Right atrium auricular region (tissue), 2 donors: ENCODE measurements around the gene GALK1. TPM values are rescaled to one million over a fixed set of nuclear protein-coding genes. Genes with fewer than 3 reads are reported as not detected.

Experiments used
- DNase-seq: peaks from one replicate; pipeline ENCODE4 v3.0.0-alpha.2; 2019; ENCODE audit warnings: low spot score
- H3K27ac ChIP-seq, 2 donors: fragments of 200-600 bp; sonication (generic); 1 replicate in 1 of 2; 2 replicates in 1 of 2; pipeline ENCODE4 v1.5.1; 2016 to 2019
- H3K27me3 ChIP-seq, 2 donors: fragments of 200-600 bp; sonication (generic); one replicate each; pipeline versions ENCODE4 v1.5.1 to v1.6.0; 2017 to 2019
- H3K36me3 ChIP-seq: fragments of 200-600 bp; sonication (generic); one replicate; pipeline ENCODE4 v1.5.1; 2016
- H3K4me1 ChIP-seq, 2 donors: fragments of 200-600 bp; sonication (generic); one replicate each; pipeline versions ENCODE4 v1.5.1 to v1.6.0; 2017 to 2019
- H3K4me3 ChIP-seq, 2 donors: fragments of 200-600 bp; sonication (generic); 1 replicate in 1 of 2; 2 replicates in 1 of 2; pipeline ENCODE4 v1.5.1; 2017 to 2019; ENCODE audit warnings: mild to moderate bottlenecking in 1 of 2, moderate library complexity in 1 of 2
- H3K9me3 ChIP-seq, 2 donors: fragments of 200-600 bp; sonication (generic); one replicate each; pipeline ENCODE4 v1.5.1; 2019
- total RNA-seq, 2 donors: library from RNA; depleted of rRNA; stranded (reverse); fragments of >200 nt; gene quantifications; one replicate each; pipeline ENCODE4 v1.1.0, GENCODE V29; 2016
- TF ChIP-seq, protein P1 (sequence below), 2 donors: fragments of 200-600 bp; sonication (generic); IDR thresholded peaks; one replicate each; pipeline ENCODE4 v1.5.1; 2019; ENCODE audit warnings: antibody characterized with exemption in 2 of 2

The GALK1 gene
- total RNA-seq, 2 donors from 2014 or later = 19.6 to 21.0 TPM

DNA sequence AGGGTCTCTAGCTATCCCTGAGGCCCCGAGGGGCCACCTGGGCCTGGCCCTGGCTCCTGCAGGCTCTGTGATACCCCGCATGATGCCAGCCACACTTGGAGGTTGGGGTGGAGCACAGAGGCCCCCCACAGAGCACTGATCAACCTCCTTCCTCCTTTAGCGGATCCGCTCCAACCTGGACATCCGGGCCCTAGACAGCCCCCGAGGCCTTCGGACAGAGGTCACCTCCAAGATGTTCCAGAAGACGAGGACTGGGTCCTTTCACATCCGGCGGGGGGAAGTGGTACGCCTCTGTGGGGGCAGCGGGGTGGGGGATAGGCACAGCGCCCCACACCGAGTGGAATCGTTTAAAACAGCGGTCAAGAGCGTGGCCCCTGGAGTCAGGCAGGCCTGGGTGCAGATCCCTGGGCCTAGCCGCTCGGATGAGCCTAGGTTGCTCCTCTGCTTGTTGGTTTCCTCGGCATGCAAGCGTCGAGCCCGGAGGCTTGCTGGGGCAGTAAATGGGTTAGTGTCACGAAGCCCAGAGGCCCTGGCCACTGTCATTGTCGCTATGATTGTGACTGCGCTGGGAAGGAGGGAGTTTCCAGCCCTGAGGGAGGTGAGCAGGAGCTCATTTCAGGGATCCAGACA lies 33.8 kb downstream of the GALK1 start:
- H3K4me1 ChIP-seq = no peaks in the 10 kb centered on the region
- H3K27me3 ChIP-seq = no peaks in the 10 kb centered on the region
- DNase-seq = no peak
- no peak overlapping the region for H3K4me3 ChIP-seq
- H3K9me3 ChIP-seq = no peaks in the 10 kb centered on the region
- H3K36me3 ChIP-seq = no peaks in the 10 kb centered on the region
- TF ChIP-seq, protein P1, sequence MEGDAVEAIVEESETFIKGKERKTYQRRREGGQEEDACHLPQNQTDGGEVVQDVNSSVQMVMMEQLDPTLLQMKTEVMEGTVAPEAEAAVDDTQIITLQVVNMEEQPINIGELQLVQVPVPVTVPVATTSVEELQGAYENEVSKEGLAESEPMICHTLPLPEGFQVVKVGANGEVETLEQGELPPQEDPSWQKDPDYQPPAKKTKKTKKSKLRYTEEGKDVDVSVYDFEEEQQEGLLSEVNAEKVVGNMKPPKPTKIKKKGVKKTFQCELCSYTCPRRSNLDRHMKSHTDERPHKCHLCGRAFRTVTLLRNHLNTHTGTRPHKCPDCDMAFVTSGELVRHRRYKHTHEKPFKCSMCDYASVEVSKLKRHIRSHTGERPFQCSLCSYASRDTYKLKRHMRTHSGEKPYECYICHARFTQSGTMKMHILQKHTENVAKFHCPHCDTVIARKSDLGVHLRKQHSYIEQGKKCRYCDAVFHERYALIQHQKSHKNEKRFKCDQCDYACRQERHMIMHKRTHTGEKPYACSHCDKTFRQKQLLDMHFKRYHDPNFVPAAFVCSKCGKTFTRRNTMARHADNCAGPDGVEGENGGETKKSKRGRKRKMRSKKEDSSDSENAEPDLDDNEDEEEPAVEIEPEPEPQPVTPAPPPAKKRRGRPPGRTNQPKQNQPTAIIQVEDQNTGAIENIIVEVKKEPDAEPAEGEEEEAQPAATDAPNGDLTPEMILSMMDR (IDR thresholded peaks at IDR 0.05) = no peak
- no peak overlapping the region for H3K27ac ChIP-seq

DNA sequence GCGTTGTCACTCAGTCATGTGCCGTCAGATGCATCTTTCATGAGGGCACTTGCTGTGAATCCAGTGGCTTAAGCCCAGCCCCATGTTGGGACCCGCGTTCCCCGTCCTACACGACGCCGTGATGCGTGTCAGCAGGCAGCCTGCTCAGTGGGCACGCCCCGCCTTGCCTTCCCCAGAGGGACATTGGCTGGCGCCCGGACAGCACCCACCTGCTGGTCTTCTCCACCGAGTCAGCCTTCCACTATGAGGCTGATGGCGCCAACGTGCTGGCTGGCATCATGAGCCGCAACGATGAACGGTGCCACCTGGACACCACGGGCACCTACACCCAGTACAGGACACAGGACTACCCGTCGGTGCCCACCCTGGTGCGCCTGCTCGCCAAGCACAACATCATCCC lies 34.9 kb downstream of the GALK1 start:
- H3K27ac ChIP-seq = no peak overlapping the region
- TF ChIP-seq, protein P1 (IDR thresholded peaks at IDR 0.05) = no peak
- H3K4me1 ChIP-seq = no peaks in the 10 kb centered on the region
- no peaks in the 10 kb centered on the region for H3K9me3 ChIP-seq
- no peaks in the 10 kb centered on the region for H3K27me3 ChIP-seq
- no peak for DNase-seq
- no peak overlapping the region for H3K4me3 ChIP-seq
- H3K36me3 ChIP-seq = no peaks in the 10 kb centered on the region

DNA sequence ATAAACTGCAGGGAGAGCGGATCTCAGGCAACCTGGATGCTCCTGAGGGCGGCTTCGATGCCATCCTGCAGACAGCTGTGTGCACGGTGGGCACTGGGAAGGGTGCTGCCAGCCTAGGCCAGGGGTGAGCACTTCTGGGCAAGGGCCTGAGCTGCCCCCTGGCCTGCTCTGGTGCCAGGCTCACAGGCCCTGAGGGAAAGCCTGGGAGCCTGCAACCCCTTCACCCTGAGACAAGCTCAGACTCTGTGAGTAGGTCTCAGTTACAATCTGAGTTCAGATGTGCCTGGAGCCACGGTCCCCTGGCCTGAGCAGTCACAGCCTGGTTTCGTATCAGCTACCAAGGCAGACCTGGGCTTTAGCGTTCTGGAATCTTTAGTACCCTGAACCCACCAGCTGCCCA lies 35.6 kb downstream of the GALK1 start:
- H3K9me3 ChIP-seq = no peaks in the 10 kb centered on the region
- no peaks in the 10 kb centered on the region for H3K36me3 ChIP-seq
- no peaks in the 10 kb centered on the region for H3K4me1 ChIP-seq
- H3K4me3 ChIP-seq = no peak overlapping the region
- TF ChIP-seq, protein P1 (IDR thresholded peaks at IDR 0.05) = no peak
- H3K27ac ChIP-seq = no peak overlapping the region
- DNase-seq = no peak
- no peaks in the 10 kb centered on the region for H3K27me3 ChIP-seq

DNA sequence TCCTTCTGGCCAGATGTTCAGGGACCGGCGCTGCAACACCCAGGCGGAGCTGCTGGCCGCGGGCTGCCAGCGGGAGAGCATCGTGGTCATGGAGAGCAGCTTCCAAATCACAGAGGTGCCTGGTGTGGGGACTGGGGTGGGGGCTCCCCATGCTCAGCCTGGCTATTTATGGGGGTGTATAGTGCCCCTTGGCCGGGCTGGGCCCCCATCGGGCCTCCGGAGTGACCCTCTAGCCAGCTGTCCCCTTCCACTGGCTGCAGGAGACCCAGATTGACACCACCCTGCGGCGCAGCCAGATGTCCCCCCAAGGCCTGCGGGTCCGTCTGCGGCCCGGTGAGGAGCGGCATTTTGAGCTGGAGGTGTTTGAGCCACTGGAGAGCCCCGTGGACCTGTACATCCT lies 37.6 kb downstream of the GALK1 start:
- Histone ChIP-seq H3K36me3 (no peaks in the 10 kb centered on the region), H3K4me1 (no peaks in the 10 kb centered on the region), H3K27ac (no peak overlapping the region), H3K4me3 (no peak overlapping the region), H3K9me3 (no peaks in the 10 kb centered on the region), H3K27me3 (no peaks in the 10 kb centered on the region)
- no peak for DNase-seq
- TF ChIP-seq, protein P1 (IDR thresholded peaks at IDR 0.05) = no peak

DNA sequence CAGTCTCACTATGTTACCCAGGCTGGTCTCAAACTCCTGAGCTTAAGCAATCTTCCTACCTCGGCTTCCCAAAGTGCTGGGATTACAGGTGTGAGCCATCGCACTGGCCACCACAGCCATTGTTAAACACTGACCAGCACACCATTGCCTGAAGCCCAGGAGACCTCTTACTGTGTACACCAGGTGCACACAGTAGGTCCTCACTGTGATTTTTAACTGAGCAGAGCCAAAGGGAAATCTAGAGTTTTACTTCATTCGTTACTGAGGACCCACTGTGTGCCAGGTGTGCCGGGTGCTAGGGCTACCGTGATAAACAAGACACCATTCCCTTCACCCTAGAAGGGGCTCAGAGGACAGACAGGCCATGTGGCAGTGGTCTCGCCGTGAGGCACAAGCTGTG lies 39.5 kb downstream of the GALK1 start:
- no peak for DNase-seq
- H3K4me1 ChIP-seq = peaks cover 0 to 13% of the 10 kb centered on the region in 2 donors
- H3K9me3 ChIP-seq = no peaks in the 10 kb centered on the region
- H3K27ac ChIP-seq = no peak overlapping the region
- no peaks in the 10 kb centered on the region for H3K36me3 ChIP-seq
- TF ChIP-seq, protein P1 (IDR thresholded peaks at IDR 0.05) = no peak
- H3K27me3 ChIP-seq = no peaks in the 10 kb centered on the region
- H3K4me3 ChIP-seq = no peak overlapping the region
